Ovary (tissue), 3 donors: ENCODE data around the gene BTG2.

ENCODE experiments used
- CTCF ChIP-seq, 3 donors: fragments of 450-650 bp in 2 of 3; fragments of 200-600 bp in 1 of 3; IDR thresholded peaks; one replicate each; pipeline versions ENCODE4 v1.5.1 to v1.8.0; 2016 to 2022; ENCODE audit warnings: antibody characterized with exemption in 3 of 3, mild to moderate bottlenecking in 1 of 3
- EP300 ChIP-seq: sonication (generic); formaldehyde crosslinking; IDR thresholded peaks from one replicate; pipeline ENCODE4 v1.6.1; 2017; ENCODE audit warnings: antibody characterized with exemption
- POLR2A ChIP-seq: fragments of 450-650 bp; IDR thresholded peaks from one replicate; pipeline ENCODE4 v1.6.1; 2017; ENCODE audit warnings: antibody characterized with exemption, mild to moderate bottlenecking, moderate library complexity
- donor health status: DM: no; HTN: no; CAD: no.

GRCh38 chr1:203299169-203299568 is 6.2 kb upstream of the BTG2 start:
- TF ChIP-seq CTCF (IDR thresholded peaks at IDR 0.05) = no peak
- TF ChIP-seq POLR2A = no peak
- no peak for TF ChIP-seq EP300
